ACC112 (cell line): ENCODE results near the gene HINFP.
"Not testable (repeated sequence)": the region's sequence is repeated elsewhere in the genome, so short reads cannot be mapped to it uniquely, and the experiment has no call there.

Source experiments
- H2AFZ ChIP-seq: fragments of 200-600 bp; sonication (generic); one replicate; pipeline ENCODE4 v1.6.0; 2017; ENCODE audit warnings: antibody characterized with exemption, low read length; ENCODE audit not compliant: unreplicated experiment
- H3K27ac ChIP-seq: fragments of 200-600 bp; sonication (generic); 2 replicates; pipeline ENCODE4 v1.5.1; 2014; ENCODE audit warnings: low read depth, mild to moderate bottlenecking, antibody characterized with exemption, low read length, moderate library complexity
- H3K27me3 ChIP-seq: fragments of 200-600 bp; sonication (generic); 2 replicates; pipeline ENCODE4 v1.6.1; 2014; ENCODE audit warnings: mild to moderate bottlenecking, antibody characterized with exemption, low read length, moderate library complexity, mixed read lengths; ENCODE audit not compliant: insufficient read depth
- H3K36me3 ChIP-seq: fragments of 200-600 bp; sonication (generic); 2 replicates; pipeline ENCODE4 v1.6.1; 2016; ENCODE audit warnings: mild to moderate bottlenecking, antibody characterized with exemption, low read length, moderate library complexity, mixed read lengths; ENCODE audit not compliant: insufficient read depth
- H3K4me1 ChIP-seq: fragments of 200-600 bp; sonication (generic); one replicate; pipeline ENCODE4 v1.6.1; 2016; ENCODE audit warnings: low read length, mixed read lengths; ENCODE audit not compliant: insufficient read depth, unreplicated experiment, control insufficient read depth
- H3K4me3 ChIP-seq: fragments of 200-600 bp; sonication (generic); 2 replicates; pipeline ENCODE4 v1.5.1; 2014; ENCODE audit warnings: mild to moderate bottlenecking, low read depth, low read length
- H3K79me2 ChIP-seq: fragments of 200-600 bp; sonication (generic); one replicate; pipeline ENCODE4 v1.6.0; 2016; ENCODE audit warnings: low read length; ENCODE audit not compliant: control insufficient read depth, unreplicated experiment, insufficient read depth

Gene HINFP

GRCh38 chr11:119100994-119101758, 20.2 kb upstream of the HINFP start:
- Histone ChIP-seq H3K79me2 (peaks cover 17% of the 10 kb centered on the region), H3K27ac (peak overlapping the region; percentile 95), H3K36me3 (peaks cover 13% of the 10 kb centered on the region), H2AFZ (no peak overlapping the region), H3K4me1 (peaks cover 12% of the 10 kb centered on the region), H3K27me3 (no peaks in the 10 kb centered on the region), H3K4me3 (peak overlapping the region; percentile 92)

GRCh38 chr11:119101759-119102423, 19.5 kb upstream of the HINFP start, which contains the start of gene DPAGT1:
DPAGT1 (minus strand) TSS chr11:119101853; CDS start chr11:119101655, 198 bp downstream.
- Histone ChIP-seq H3K79me2 (peaks cover 17% of the 10 kb centered on the region), H3K27me3 (no peaks in the 10 kb centered on the region), H2AFZ (peak within 1 kb of the TSS; percentile 80), H3K36me3 (peaks cover 10% of the 10 kb centered on the region), H3K4me3 (peak within 1 kb of the TSS; percentile 92), H3K4me1 (peaks cover 19% of the 10 kb centered on the region), H3K27ac (peak within 1 kb of the TSS; percentile 95)

DNA sequence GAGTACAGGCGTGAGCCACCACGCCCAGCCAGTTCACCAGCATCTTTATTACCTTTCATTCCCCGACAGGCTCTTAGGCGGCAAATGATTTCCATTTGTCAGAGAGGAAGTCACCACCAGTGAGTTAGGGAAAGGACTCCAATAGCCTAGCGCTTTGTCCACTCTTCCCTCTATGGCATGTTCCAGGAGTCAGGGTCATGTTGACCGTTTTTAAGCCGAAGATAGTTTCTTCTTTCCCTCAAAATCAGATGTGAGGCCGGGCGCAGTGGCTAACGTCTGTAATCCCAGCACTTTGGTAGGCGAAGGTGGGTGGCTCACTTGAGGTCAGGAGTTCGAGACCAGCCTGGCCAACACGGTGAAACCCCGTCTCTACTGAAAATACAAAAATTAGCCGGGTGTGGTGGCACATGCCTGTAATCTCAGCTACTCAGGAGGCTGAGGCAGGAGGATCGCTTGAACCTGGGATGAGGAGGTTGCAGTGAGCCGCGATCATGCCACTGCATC, 18.2 kb upstream of the HINFP start:
- H3K79me2 ChIP-seq = peaks cover 26% of the 10 kb centered on the region
- H3K4me3 ChIP-seq = peak overlapping the region; percentile 92; the same call in 1 of the 2 replicates

GRCh38 chr11:119103793-119104192, 17.6 kb upstream of the HINFP start:
- H3K27ac ChIP-seq = no peak overlapping the region
- peaks cover 27% of the 10 kb centered on the region for H3K4me1 ChIP-seq
- no peaks in the 10 kb centered on the region for H3K36me3 ChIP-seq
- peaks cover 30% of the 10 kb centered on the region for H3K79me2 ChIP-seq
- no peak overlapping the region for H3K4me3 ChIP-seq
- H3K27me3 ChIP-seq = no peaks in the 10 kb centered on the region
- H2AFZ ChIP-seq = no peak overlapping the region

More for the DNA sequence above, 18.2 kb upstream of the HINFP start:
- not testable (repeated sequence) for H2AFZ ChIP-seq, H3K36me3 ChIP-seq, H3K27me3 ChIP-seq
- Histone ChIP-seq H3K4me1 (peaks cover 21% of the 10 kb centered on the region), H3K27ac (peak overlapping the region; percentile 95)

- Histone ChIP-seq H3K4me3 (peak within 1 kb of the TSS; percentile 98), H3K27ac (peak within 1 kb of the TSS; percentile 72), H3K79me2 (peaks cover 24% of the 10 kb centered on the region), H2AFZ (peak within 1 kb of the TSS; percentile 85), H3K36me3 (no peaks in the 10 kb centered on the region), H3K27me3 (no peaks in the 10 kb centered on the region), H3K4me1 (peaks cover 30% of the 10 kb centered on the region)
Measured at GRCh38 chr11:119106564-119107537, 14.5 kb upstream of the HINFP start, which contains the start of gene C2CD2L. C2CD2L (plus strand) TSS chr11:119107344; CDS start chr11:119107742, 398 bp downstream.

DNA sequence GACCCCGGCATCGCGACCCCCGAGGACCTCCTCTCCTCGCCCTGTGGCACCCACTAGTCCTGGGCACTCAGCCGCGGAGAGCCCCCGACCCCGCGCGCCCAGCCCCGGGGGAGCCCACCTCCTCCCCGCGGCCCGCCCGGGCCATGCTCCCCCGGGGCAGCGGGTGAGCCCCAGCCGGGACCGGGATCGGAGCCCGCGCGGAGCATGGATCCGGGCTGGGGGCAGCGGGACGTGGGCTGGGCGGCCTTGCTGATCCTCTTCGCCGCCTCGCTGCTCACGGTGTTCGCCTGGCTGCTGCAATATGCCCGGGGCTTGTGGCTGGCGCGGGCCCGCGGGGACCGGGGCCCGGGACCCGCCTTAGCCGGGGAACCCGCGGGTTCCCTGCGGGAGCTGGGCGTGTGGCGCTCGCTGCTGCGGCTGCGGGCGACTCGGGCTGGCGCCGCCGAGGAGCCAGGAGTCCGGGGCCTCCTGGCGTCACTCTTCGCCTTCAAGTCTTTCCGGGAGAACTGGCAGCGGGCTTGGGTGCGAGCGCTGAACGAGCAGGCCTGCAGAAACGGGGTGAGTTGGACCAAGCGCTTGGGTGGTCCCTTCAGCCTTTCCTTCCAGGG, 13.7 kb upstream of the HINFP start:
- Histone ChIP-seq H3K27ac (no peak overlapping the region), H3K27me3 (no peaks in the 10 kb centered on the region), H2AFZ (peak overlapping the region; percentile 85), H3K36me3 (no peaks in the 10 kb centered on the region), H3K4me1 (peaks cover 30% of the 10 kb centered on the region), H3K79me2 (peaks cover 24% of the 10 kb centered on the region), H3K4me3 (peak overlapping the region; percentile 98)

- H2AFZ ChIP-seq = no peak overlapping the region
- H3K36me3 ChIP-seq = no peaks in the 10 kb centered on the region
- H3K4me1 ChIP-seq = peaks cover 29% of the 10 kb centered on the region
- peak overlapping the region; percentile 98 for H3K4me3 ChIP-seq
- H3K79me2 ChIP-seq = peaks cover 24% of the 10 kb centered on the region
- no peak overlapping the region for H3K27ac ChIP-seq
- H3K27me3 ChIP-seq = no peaks in the 10 kb centered on the region
Measured at GRCh38 chr11:119108146-119108856, 13.1 kb upstream of the HINFP start.

- Histone ChIP-seq H3K79me2 (peaks cover 24% of the 10 kb centered on the region), H3K4me1 (peaks cover 25% of the 10 kb centered on the region), H3K27ac (no peak overlapping the region)
Measured at GRCh38 chr11:119108857-119109221, 12.5 kb upstream of the HINFP start.

GRCh38 chr11:119109843-119110242, 11.5 kb upstream of the HINFP start:
- Histone ChIP-seq H3K27me3 (no peaks in the 10 kb centered on the region), H3K79me2 (peaks cover 24% of the 10 kb centered on the region), H3K4me3 (no peak overlapping the region), H3K36me3 (no peaks in the 10 kb centered on the region), H3K4me1 (peaks cover 25% of the 10 kb centered on the region), H2AFZ (no peak overlapping the region), H3K27ac (no peak overlapping the region)

More at GRCh38 chr11:119108857-119109221, 12.5 kb upstream of the HINFP start:
- H3K4me3 ChIP-seq = peak overlapping the region; percentile 98
- H3K36me3 ChIP-seq = no peaks in the 10 kb centered on the region
- H2AFZ ChIP-seq = no peak overlapping the region
- H3K27me3 ChIP-seq = no peaks in the 10 kb centered on the region
